Sigmoid colon (tissue), 4 donors: Measurements from ENCODE around the gene MAPKBP1.

Experiments used
- CTCF ChIP-seq, 4 experiments: fragments of 450-650 bp in 3 of 4; fragments of 200-600 bp in 1 of 4; IDR thresholded peaks; one replicate each; pipeline ENCODE4 v1.5.1; 2016 to 2019; ENCODE audit warnings: antibody characterized with exemption in 4 of 4, mild to moderate bottlenecking in 3 of 4, moderate library complexity in 2 of 4
- EP300 ChIP-seq, 4 donors: sonication (generic); formaldehyde crosslinking; IDR thresholded peaks; one replicate each; pipeline ENCODE4 v1.6.1; 2017; ENCODE audit warnings: antibody characterized with exemption in 4 of 4

GRCh38 chr15:41797201-41797944 lies 23.1 kb downstream of the MAPKBP1 start:
- TF ChIP-seq CTCF (IDR thresholded peaks at IDR 0.05) = no peak
- no peak for TF ChIP-seq EP300 (IDR thresholded peaks at IDR 0.05)
